Cerebellar cortex (tissue), 1 donor: Measurements from ENCODE around the gene ACOT7.
A peak's percentile ranks its signal among the peaks of the same experiment; 100 is the strongest.
"Not testable (repeated sequence)": the region's sequence is repeated elsewhere in the genome, so short reads cannot be mapped to it uniquely, and the experiment has no call there.

Source experiments
- DNase-seq: peaks from one replicate; pipeline ENCODE4 v3.0.0-alpha.2; 2015; ENCODE audit warnings: low spot score

Gene ACOT7, protein sequence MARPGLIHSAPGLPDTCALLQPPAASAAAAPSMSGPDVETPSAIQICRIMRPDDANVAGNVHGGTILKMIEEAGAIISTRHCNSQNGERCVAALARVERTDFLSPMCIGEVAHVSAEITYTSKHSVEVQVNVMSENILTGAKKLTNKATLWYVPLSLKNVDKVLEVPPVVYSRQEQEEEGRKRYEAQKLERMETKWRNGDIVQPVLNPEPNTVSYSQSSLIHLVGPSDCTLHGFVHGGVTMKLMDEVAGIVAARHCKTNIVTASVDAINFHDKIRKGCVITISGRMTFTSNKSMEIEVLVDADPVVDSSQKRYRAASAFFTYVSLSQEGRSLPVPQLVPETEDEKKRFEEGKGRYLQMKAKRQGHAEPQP

DNA sequence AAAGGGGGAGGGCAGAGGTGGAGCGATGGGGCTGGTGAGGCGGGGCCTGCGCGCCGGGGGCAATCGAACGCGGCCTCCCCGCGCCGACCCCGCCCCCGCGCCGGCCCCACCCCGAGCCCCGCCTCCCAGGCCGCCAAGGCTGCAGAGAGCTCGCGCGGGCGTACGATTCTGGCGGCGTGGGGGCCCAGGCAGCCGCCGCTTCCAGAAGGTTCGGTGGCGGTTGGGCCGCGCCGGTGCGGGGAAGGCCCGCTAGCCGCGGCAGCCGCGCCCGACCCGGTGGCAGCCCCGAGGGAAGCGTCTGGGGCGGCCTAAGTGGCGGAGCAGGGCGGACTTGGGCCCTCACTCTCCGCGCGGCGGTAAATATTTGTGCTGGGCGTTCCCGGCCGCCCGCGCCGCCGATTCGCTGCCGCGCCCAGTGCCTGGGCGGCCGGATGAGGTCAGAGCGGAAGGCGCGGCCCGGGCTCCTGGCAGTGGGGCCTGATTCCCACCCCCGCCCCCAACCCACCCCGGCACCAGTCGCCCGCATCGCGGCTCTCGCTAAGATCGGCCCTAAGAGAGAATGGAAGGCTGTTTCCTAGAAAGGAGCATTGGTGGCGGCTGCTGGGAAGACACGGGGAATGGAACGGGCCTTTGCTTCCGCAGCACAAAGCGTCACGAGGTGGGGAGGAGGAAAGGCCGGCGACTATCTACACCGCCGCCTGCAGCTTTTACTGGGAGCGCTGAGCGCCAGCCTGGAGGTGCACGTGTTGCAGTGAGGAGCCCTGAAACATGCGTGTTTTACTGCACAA is at the start of gene ACOT7:
Gene ACOT7 (minus strand): TSS at position 368 of the 788 bp plus-strand sequence. CDS start 368 bp downstream, outside the sequence.
- peak; percentile 84 for DNase-seq

DNA sequence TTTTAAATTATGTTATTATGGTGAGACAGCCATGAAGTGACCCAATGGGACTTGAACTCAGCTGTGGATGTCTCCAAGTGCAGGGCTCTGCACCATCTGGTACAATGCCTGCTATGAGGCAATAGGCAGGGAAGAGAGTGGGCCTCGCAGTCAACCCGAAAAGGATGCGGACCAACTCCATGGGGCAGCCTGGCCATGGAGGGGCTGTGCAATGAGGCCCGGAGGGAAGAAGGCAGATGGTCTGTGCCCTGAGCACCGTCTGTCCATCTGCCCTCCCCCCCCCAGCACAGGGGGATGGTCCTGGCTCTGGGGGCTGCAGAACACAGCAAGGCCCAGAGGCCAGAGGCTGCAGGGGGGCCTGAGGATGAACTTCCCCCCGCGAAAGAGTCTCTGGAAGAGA is 48.0 kb upstream of the ACOT7 start:
- no peak for DNase-seq

DNA sequence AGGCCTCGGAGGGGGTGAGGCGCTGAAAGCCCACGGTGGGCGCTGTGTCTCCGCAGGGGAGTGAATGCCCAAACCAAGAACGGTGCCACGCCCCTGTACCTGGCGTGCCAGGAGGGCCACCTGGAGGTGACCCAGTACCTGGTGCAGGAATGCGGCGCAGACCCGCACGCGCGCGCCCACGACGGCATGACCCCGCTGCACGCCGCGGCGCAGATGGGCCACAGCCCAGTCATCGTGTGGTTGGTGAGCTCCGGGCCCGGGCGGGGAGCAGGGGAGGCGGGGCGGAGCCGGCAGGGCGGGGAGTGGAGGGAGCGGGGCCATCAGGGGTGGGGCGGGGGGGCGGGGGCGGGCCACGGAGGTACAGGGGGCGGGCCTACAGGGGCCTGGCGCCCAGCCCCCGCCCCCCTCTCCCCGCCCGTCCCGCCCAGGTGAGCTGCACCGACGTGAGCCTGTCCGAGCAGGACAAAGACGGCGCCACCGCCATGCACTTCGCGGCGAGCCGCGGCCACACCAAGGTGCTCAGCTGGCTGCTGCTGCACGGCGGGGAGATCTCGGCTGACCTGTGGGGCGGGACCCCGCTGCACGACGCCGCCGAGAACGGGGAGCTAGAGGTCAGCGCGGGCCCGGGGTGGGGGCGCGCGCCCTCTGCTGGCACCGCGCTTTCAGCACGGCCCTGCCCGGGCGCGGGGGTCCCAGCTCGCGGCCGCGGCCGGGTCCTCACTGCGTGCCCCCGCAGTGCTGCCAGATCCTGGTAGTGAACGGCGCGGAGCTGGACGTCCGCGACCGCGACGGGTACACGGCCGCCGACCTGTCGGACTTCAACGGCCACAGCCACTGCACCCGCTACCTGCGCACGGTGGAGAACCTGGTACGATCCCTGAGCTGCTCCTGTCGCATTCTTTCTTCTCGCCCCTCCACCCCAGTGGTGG is 46.9 kb upstream of the ACOT7 start:
- DNase-seq: no peak

DNA sequence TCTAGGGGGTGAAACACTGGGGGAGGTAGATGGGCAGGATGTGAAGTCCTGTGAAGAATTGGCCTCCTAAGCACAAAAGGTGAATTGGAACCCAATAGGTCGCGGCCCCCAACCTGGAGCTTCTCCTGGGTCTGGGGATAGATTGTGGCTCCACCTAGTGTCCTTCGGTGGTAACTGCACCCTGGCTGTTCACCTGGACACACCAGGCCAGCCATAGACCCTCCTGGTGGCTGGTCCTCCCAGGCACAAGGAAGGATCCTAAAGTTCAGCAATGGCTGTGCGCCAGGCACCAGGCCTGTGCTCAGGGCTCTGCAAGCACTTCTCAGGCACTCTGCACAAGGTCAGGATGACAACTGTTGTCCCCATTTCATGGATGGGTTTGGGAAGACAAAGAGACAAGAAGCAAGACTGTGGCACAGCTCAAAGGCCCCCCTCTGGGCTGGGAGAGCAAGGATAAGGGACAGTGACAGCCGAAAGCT is 44.5 kb upstream of the ACOT7 start:
- DNase-seq: peak; percentile 82

DNA sequence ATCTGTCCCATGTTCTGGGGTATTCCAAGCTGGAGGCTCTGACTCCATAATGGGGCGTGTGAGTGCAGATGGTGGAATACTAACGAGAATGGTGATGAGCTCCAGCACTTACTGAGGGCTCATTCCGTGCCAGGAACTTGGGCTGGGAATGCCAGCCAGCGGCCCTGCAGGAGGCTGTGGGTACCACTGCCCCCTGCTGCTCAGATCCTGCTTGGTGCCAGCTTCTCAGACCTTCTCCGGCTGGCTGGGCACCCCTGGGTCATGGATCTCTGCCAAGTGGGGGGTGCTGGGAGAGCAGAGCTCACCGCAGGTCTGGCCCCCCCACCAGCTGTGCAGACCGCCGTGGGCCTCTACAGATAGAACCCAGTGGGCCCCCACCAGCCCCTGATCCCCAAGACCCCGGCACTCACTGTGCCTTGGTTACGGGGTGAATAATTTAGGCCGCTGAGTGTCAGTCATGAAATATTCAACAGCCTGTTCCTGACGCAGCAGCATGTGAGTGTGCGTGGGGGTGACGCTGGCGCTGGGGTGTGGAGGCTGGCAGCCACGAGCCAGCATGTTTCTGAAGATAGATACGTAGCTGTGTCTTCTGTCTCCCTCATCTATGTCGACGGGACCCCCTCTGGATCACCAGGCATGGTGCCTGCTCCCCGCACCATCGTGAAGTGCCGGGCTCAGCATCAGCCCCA is 43.6 kb upstream of the ACOT7 start:
- peak; percentile 72 for DNase-seq

DNA sequence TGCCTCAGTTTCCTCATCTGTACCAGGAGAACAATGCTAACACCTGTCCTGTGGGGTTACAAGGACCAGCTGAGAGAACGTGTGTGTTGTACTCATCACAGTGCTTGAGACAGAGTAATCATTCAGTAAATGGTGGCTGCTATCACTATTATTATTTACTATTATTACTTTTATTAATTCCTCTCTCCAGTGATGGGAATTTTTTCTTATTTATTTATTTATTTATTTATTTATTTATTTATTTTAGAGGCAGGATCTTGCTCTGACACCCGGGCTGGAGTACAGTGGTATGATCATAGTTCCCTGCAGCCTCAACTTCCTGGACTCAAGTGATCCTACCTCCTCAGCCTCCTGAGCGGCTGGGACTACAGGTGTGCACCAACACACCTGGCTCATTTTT is 42.7 kb upstream of the ACOT7 start:
- DNase-seq: not testable (repeated sequence)

DNA sequence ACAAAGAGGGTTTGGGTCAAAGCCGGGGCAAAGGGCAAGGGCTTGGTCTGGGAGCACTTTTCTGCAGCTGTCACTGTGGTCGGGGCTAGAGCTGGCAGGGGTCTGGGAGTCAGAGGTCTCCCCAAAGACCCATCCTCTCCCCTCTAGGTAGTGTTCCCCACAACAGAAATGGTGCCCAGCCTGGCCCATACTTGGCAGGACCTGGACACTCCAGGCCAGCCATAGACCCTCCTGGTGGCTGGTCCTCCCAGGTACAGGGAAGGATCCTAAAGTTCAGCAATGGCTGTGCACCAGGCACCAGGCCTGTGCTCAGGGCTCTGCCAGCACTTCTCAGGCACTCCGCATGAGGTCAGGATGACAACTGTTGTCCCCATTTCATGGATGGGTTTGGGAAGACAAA is 42.0 kb upstream of the ACOT7 start:
- no peak for DNase-seq

DNA sequence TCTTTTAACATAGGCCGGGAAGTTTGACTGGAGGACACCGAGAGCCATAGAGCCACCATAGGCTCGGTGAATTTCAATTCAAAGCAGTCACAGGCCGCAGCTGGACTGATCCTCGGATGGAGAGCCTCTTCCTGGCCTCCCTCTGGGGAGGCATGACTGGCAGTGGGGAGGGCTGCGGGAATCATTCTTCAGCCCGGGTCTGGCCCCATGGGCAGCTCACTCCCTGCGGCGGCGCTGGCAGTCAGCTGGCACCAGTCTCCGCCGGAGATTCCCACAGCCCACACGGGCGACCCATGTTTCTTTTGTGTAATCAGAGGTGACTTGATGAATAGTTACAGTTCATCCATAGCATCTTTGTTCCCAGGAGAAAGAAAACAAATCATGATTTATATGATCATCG is 41.6 kb upstream of the ACOT7 start:
- no peak for DNase-seq

DNA sequence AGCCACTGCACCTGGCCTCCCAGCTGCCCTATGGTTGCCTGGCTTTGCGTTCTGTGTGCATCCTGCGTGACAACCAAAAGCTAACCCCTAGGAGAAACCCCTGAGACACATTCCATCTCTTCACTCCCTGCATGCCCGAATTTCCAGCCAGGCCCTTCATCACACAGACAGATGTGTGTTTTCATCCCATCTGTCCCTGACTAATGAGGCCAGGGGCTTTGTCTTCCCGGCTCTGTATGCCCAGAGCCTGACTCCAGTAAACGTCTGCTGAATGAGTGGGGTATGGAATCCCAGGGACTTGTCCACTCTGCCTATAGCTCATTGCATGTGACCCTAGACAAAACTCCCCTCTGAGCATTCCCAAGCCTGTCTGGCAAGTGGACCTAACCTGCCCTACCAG is 40.6 kb upstream of the ACOT7 start:
- DNase-seq: no peak

DNA sequence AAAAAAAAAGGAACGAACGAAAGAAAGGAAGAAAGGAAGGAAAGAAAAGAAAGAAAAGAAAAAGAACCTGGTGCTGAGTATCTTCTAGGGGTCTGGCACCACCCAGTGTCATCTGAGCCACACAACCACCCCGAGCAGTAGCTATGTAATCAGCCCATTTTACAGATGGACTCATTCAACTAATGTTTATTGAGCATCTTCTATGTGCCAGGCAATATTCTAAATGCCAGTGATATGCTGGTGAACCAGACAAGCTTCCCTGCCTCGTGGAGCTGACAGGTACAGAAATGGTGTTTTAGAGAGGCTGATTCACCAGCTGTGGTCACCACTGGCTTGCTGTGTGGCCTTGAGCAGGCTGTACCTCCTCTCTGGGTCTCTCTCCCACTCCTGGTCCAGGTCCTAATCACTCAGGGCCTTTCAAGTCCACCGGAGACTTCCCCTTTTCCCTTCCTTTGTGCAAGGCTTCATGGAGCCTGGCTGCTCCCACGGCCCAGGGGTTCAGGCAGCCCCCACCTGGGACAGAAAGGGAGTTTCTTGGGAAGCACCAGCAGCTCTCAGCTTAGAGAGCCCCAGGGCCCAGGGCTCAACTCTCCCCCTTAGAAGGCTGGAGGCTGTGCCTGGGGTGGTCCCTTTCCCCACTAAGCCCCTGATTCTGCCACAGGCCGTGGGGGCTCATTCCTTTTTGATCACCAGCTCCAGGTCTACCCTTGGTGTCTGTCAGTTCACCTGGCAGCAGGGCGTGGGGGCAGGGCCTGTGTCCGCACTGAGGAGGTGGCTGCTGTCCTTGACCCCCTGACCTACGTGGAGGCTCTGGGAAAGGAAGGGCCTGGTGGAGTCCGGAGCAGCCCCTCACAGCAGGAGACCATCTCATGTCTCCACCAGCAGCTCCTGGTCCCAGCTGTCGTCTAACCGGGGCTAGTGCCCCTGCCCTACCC is 38.3 kb upstream of the ACOT7 start:
- not testable (repeated sequence) for DNase-seq

DNA sequence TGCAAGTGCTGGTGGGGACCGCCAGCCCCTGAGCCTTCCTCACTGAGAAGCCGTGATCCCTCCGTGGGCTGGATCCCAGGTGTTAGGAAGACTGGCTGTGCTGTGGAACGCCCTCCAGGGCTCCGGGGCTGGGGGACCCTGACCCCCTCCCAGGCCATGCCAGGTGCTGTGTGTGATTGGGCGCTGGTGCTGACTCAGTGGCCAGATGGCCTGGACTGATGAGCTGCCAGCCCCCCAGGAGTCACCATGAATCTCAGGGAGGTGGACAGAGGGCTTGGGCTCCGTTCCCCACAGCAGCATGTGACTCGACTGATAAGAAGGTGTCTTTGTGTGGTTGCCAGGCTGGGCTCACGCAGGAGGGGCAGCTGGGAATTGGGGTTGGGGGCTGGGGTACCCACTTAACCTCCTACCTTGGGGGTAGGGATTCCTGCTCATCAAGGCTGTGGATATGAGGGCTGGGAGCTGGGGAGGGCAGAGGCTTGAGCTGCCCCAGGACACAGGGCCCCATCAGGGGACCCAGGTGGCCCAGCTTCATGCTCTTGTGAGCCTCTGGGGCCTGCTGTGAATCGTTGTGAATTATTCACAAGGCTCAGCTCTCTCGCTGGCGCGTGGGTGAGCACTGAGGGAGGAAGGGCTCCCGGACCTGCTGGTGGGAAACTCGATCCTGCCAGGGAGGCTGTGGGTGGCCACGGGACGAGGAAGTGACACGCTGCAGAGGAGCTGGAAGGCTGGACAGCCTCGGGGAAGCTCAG is 36.3 kb upstream of the ACOT7 start:
- DNase-seq: not testable (repeated sequence)

DNA sequence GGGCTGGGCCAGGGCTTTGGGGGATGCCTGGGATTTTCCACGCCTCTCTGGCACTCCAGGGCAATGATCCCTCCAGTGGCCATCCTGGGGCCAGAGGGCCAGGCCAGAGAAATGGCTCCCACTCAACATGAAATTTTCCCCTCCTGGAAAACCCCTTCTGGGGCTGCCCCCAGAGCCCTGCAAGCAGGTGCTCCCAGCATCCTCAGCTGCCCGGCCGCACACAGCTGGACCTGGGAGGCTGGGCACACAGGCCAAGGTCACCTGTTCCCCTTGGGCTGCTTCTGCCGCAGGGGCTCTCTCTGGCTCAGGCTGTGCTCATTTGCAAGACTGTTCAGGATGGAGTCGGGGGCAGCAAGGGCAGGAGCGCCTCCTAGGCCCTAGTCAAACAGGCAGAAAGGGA is 34.9 kb upstream of the ACOT7 start:
- DNase-seq: not testable (repeated sequence)

DNA sequence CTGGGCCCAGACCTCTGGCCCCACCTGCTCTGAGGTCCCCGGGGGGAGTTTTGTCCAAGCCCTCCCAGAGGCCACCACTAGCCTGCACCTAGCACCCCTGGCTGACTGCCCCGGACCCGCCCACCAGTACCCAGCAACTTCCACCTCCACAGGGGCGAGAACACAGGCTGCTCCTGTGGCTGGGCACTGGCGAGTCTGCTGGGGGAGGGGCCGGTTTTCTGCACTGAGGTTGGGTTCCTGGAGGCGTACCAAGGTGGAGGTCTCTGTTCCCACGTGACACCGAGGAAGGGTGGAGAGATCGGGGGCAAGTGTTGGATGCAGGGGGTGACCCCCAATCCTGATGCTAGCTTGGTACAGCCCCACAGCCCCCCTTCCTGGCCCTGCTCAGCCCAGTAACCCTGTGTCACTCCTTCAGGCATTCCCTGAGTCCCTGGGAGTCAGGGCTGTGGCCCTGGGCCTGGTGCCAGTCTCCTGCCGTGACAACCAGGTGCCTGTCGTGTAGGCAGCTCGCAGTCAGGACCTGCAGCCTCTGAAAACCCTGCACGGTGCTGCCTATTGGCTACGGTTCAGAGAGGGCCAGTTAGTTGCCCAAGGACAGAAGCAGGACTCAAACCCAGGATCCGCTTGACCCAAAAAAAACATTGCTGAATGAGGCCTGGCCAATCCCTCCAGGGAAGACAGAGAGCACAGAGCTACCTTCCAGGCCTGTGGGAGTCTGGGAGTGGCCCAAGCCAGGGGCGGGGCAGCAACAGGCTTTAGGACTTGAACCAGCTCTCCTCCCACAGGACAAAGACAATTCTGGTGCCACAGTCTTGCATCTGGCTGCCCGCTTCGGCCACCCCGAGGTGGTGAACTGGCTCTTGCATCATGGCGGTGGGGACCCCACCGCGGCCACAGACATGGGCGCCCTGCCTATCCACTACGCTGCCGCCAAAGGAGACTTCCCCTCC is 34.1 kb upstream of the ACOT7 start:
- peak; percentile 48 for DNase-seq

DNA sequence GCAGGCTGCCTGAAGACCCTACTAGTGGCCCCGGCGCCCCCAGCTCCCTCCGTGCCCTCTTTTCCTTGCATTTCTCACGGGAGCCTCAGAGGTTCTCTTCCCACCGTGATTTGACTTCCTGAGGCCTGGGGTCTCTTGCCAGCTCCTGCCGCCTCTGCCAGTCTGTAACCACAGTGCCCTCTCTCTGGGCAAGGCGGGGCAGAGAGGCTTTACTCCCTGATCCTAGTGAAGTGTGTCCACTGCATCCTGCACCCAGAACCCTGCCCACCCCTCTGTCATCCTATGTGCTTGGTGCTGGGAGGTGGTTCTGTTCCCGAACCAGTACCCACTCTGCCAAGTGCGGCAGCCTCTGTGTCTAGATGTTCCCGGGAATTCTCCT is 33.4 kb upstream of the ACOT7 start:
- no peak for DNase-seq

DNA sequence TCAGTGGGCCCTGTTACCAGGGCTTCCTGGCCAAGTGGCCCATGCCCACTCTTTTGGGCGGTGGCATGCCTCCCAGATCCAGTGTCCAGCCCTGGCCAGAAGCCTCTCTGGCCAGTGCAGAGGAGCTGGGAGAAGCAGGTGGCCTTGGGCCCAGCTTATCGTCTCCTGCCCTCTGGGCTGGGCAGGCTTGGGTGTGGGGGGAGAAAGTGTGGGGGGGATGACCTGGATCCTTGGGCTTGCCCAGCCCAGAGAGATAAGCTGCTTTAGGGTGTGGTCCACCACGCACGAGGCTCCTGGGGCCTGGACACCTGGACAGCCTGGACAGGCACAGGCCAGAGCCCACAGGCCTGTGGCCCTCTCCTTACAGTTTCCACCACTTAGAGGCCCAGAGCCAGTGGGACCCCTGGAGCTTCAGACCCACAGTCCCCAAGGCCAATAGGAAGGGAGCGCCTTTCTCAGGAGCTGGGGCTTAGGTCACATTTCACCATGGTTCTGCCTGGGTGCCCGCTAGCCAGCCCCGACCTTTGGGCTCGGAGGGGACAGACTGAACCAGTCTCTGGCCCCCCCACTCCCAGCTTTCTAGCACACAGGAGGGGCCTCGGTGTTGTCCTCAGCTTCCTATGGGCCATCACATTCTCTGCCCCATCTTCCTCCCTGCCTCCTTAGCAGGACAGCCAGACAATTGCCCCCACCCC is 32.9 kb upstream of the ACOT7 start:
- DNase-seq: no peak

DNA sequence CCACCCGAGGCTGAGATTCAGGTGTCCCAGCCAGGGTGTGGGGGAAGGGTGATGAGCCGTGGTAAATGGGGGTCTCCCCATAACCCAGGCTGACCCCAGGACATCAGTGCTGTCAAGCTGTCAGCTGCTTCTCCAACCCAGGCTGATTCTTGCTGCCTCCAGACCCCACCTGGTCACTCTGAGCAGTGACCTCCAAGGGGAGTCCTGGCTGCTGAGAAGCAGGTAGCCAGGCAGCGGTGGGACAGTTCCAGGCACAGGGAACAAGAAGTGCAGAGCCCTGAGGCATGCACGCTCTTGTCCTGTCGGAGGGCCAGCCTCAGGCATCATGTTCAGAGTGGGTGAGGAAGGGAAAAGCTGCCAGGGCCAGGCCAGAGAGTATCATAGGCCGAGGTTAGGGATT is 32.1 kb upstream of the ACOT7 start:
- DNase-seq: no peak

DNA sequence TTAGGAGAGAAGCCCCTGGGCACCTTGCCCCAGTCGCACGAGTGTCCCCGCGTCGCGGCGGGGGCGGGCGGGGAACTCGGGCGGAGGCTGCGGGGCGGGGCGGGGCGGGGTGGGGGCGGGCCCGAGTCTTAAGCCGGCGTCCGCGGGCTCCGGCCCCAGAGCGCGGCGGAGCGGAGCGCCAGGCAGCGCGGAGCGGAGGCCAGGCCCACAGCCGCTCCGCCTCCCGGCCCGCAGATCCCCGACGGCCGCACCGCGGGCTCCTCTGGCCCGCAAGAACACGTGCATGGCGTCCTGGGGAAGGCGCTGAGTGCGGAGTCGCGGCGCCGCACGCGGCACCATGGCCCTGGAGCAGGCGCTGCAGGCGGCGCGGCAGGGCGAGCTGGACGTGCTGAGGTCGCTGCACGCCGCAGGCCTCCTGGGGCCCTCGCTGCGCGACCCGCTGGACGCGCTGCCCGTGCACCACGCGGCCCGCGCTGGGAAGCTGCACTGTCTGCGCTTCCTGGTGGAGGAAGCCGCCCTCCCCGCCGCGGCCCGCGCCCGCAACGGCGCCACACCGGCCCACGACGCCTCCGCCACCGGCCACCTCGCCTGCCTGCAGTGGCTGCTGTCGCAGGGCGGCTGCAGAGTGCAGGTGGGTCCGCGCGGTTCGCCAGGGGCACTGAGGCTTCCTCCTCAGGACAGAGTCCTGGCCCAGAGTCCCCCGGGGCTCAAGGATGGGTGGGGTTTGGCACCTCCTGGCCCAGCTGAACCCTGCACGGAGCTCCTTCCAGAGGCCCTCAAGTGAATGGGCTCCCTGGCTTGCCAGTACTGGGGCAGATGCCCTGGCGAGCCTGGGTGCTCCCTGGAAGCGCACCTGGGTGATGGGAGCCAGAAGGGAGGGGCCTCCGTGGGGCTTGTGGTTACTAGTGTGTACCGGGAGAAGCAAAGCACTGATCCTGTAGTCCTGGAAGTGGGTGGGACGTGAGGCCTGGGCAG is 31.3 kb upstream of the ACOT7 start, which contains the start of gene ESPN:
Gene ESPN (plus strand): TSS at position 158 of the 975 bp plus-strand sequence. CDS start 180 bp downstream, at position 338.
- DNase-seq: no peak
